22Rv1 (cell line): ENCODE measurements around the gene RGS7.

Source experiments
- CTCF ChIP-seq: fragments of 450-650 bp; IDR thresholded peaks from 2 replicates; pipeline ENCODE4 v1.5.1; 2017; ENCODE audit warnings: mild to moderate bottlenecking
- ZFX ChIP-seq: fragments of 450-650 bp; IDR thresholded peaks from 2 replicates; pipeline ENCODE4 v1.6.1; 2017; ENCODE audit warnings: antibody characterized with exemption, borderline replicate concordance

- TF ChIP-seq CTCF (no peak), ZFX (no peak)
Observed at GRCh38 chr1:240993004-240993403, 364.0 kb downstream of the RGS7 start.
